ENCODE data around the gene NKPD1. TPM values are rescaled to one million over a fixed set of nuclear protein-coding genes. Genes with fewer than 3 reads are reported as not detected.

Gene NKPD1
- total RNA-seq, 4 donors from 2014 or later: 0.16 TPM; not detected in 3

- intact Hi-C loops (cut with DNase I; ENCODE audit: low total_unique reads): no loop called here
Observed at GRCh38 chr19:45151320-45151719, 9.5 kb downstream of the NKPD1 start.

GRCh38 chr19:45150751-45151281 is 10.0 kb downstream of the NKPD1 start:
- Histone ChIP-seq H3K4me1 (peaks cover 9 to 22% of the 10 kb centered on the region in 2 donors), H3K27me3 (peaks cover 19 to 40% (median 31%) of the 10 kb centered on the region in 3 donors), H3K9me3 (no peaks in the 10 kb centered on the region), H3K36me3 (peaks cover 0 to 12% of the 10 kb centered on the region in 2 donors), H3K4me3 (no peak overlapping the region), H3K27ac (no peak overlapping the region)
- TF ChIP-seq CTCF (IDR thresholded peaks at IDR 0.05 in 4 of 5, conservative IDR thresholded peaks at IDR 0.05 in 1 of 5) (no peak), POLR2A (IDR thresholded peaks at IDR 0.05) (no peak)
- ATAC-seq (no peak), DNase-seq (no peak)
- in situ Hi-C loops (cut with MboI; ENCODE audit: low sequenced_read_pairs in 4 of 4) (no loop called here), intact Hi-C loops (cut with DNase I; ENCODE audit: low total_unique reads) (no loop called here)

More at GRCh38 chr19:45151320-45151719, 9.5 kb downstream of the NKPD1 start:
- ATAC-seq (no peak), DNase-seq (no peak)
- Histone ChIP-seq H3K36me3 (peaks cover 0 to 9% of the 10 kb centered on the region in 2 donors), H3K27ac (no peak overlapping the region), H3K9me3 (no peaks in the 10 kb centered on the region), H3K4me1 (peaks cover 9 to 22% of the 10 kb centered on the region in 2 donors), H3K27me3 (peaks cover 19 to 40% (median 31%) of the 10 kb centered on the region in 3 donors), H3K4me3 (no peak overlapping the region)
- TF ChIP-seq CTCF (IDR thresholded peaks at IDR 0.05 in 4 of 5, conservative IDR thresholded peaks at IDR 0.05 in 1 of 5) (no peak), POLR2A (IDR thresholded peaks at IDR 0.05) (no peak)
- in situ Hi-C loops (cut with MboI; ENCODE audit: low sequenced_read_pairs in 4 of 4): no loop called here

GRCh38 chr19:45150180-45150579 is 10.6 kb downstream of the NKPD1 start:
- intact Hi-C loops (cut with DNase I; ENCODE audit: low total_unique reads): no loop called here
- Histone ChIP-seq H3K4me3 (no peak overlapping the region), H3K9me3 (no peaks in the 10 kb centered on the region), H3K27me3 (peaks cover 19 to 40% (median 31%) of the 10 kb centered on the region in 3 donors), H3K27ac (no peak overlapping the region), H3K4me1 (peaks cover 9 to 22% of the 10 kb centered on the region in 2 donors), H3K36me3 (peaks cover 0 to 19% of the 10 kb centered on the region in 2 donors)
- TF ChIP-seq POLR2A (IDR thresholded peaks at IDR 0.05) (no peak), CTCF (IDR thresholded peaks at IDR 0.05 in 4 of 5, conservative IDR thresholded peaks at IDR 0.05 in 1 of 5) (no peak)
- DNase-seq: no peak
- in situ Hi-C loops (cut with MboI; ENCODE audit: low sequenced_read_pairs in 4 of 4): no loop called here
- no peak for ATAC-seq

- TF ChIP-seq CTCF (IDR thresholded peaks at IDR 0.05 in 4 of 5, conservative IDR thresholded peaks at IDR 0.05 in 1 of 5) (no peak), POLR2A (IDR thresholded peaks at IDR 0.05) (no peak)
- no peak overlapping the region for H3K4me3 ChIP-seq
- H3K36me3 ChIP-seq: peaks cover 0 to 21% of the 10 kb centered on the region in 2 donors
- H3K4me1 ChIP-seq: peaks cover 9 to 22% of the 10 kb centered on the region in 2 donors
- in situ Hi-C loops (cut with MboI; ENCODE audit: low sequenced_read_pairs in 4 of 4) (no loop called here), intact Hi-C loops (cut with DNase I; ENCODE audit: low total_unique reads) (no loop called here)
- no peak for DNase-seq
- H3K27ac ChIP-seq: no peak overlapping the region
- H3K9me3 ChIP-seq: no peaks in the 10 kb centered on the region
- H3K27me3 ChIP-seq: peaks cover 19 to 32% (median 27%) of the 10 kb centered on the region in 3 donors
- no peak for ATAC-seq
Observed at GRCh38 chr19:45149129-45149528, 11.7 kb downstream of the NKPD1 start.

Measured in gastrocnemius medialis (tissue), 4 donors.